NCI-H748 (cell line): ENCODE measurements around the gene EFNA1.
"Not testable (repeated sequence)": the region's sequence is repeated elsewhere in the genome, so short reads cannot be mapped to it uniquely, and the experiment has no call there.

ENCODE experiments used
- DNase-seq: peaks from one replicate; lab custom pipeline; 2025; ENCODE audit not compliant: unreplicated experiment; lab: John Stamatoyannopoulos, UW

EFNA1 gene

GRCh38 chr1:155092131-155092530 lies 35.5 kb upstream of the EFNA1 start:
- no peak for DNase-seq

- DNase-seq, result no peak
Measured at GRCh38 chr1:155092641-155093040, 35.0 kb upstream of the EFNA1 start.

GRCh38 chr1:155093911-155094621 lies 33.6 kb upstream of the EFNA1 start:
- DNase-seq, result peak; percentile 93

- no peak for DNase-seq
Measured at GRCh38 chr1:155094622-155094948, 33.1 kb upstream of the EFNA1 start.

GRCh38 chr1:155099331-155099730 lies 28.3 kb upstream of the EFNA1 start:
- no peak for DNase-seq

GRCh38 chr1:155103325-155103724 lies 24.4 kb upstream of the EFNA1 start:
- no peak for DNase-seq

GRCh38 chr1:155104605-155105534 lies 22.8 kb upstream of the EFNA1 start:
- no peak for DNase-seq

- DNase-seq, result no peak
Measured at GRCh38 chr1:155105604-155106011, 22.1 kb upstream of the EFNA1 start.

- DNase-seq, result peak; percentile 74
Measured at GRCh38 chr1:155106862-155107261, 20.8 kb upstream of the EFNA1 start.

- DNase-seq, result no peak
Measured at GRCh38 chr1:155107309-155108264, 20.1 kb upstream of the EFNA1 start.

GRCh38 chr1:155108296-155108695 lies 19.4 kb upstream of the EFNA1 start:
- no peak for DNase-seq

- no peak for DNase-seq
Measured at GRCh38 chr1:155110381-155110780, 17.3 kb upstream of the EFNA1 start.

- DNase-seq, result no peak
Measured at GRCh38 chr1:155110826-155111225, 16.9 kb upstream of the EFNA1 start.

- no peak for DNase-seq
Measured at GRCh38 chr1:155113450-155113980, 14.2 kb upstream of the EFNA1 start.

GRCh38 chr1:155116113-155116764 lies 11.4 kb upstream of the EFNA1 start:
- no peak for DNase-seq

- DNase-seq, result peak; percentile 76
Measured at GRCh38 chr1:155117610-155118009, 10.1 kb upstream of the EFNA1 start.

GRCh38 chr1:155118090-155118489 lies 9.6 kb upstream of the EFNA1 start:
- not testable (repeated sequence) for DNase-seq

- DNase-seq, result no peak
Measured at GRCh38 chr1:155120253-155120652, 7.4 kb upstream of the EFNA1 start.

GRCh38 chr1:155121249-155121648 lies 6.4 kb upstream of the EFNA1 start:
- DNase-seq, result no peak

- DNase-seq, result no peak
Measured at GRCh38 chr1:155122308-155122707, 5.4 kb upstream of the EFNA1 start.
